22Rv1 (cell line): Measurements from ENCODE around the gene FOXO1.
"Not testable (repeated sequence)": the region's sequence is repeated elsewhere in the genome, so short reads cannot be mapped to it uniquely, and the experiment has no call there.

ENCODE experiments used
- H3K27ac ChIP-seq: fragments of 450-650 bp; 2 replicates; pipeline ENCODE4 v1.5.1; 2017
- CTCF ChIP-seq: fragments of 450-650 bp; IDR thresholded peaks from 2 replicates; pipeline ENCODE4 v1.5.1; 2017; ENCODE audit warnings: mild to moderate bottlenecking
- ZFX ChIP-seq: fragments of 450-650 bp; IDR thresholded peaks from 2 replicates; pipeline ENCODE4 v1.6.1; 2017; ENCODE audit warnings: antibody characterized with exemption, borderline replicate concordance

The FOXO1 gene

DNA sequence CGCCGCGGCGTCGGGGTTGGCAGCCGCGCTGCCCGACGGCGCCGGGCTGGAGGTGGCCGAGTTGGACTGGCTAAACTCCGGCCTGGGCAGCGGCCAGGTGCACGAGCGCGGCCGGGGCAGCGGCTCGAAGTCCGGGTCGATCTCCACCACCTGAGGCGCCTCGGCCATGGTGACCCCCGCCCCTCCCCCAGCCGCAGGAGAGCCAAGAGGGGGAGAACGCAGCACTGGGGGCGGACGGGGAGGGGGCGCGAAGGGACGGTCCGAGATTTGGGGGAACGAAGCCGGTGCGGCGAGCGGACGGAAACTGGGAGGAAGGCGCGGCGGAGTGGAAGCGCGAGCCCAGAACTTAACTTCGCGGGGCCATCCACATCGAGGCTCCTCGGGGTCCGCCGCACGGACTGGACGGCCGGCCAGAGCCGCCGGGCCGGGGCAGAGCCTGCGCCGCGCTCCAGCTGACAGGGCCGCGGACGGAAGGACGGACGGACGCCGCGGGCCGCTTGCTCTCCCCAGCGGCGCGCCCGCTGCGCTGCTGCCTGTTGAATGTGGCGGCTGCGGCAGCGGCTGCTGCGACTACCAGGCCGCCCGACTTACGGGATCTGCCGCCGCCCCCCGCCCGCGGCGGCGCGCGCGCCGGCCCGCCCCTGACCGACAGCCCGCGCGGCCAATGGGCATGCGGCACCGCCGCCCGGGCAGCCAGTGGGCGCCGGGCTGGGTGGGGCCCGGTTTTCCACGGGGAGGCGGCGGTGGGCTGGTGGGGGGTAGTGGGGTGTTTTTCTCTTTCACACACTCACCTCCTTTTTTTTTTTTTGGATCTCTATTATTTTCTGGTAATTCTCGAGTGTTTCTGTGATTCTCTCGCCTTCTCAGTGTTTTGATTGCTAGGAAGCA, at the start of gene FOXO1:
Gene FOXO1, minus strand, starts transcription at position 597 of the 888 bp plus-strand sequence. Its CDS starts 429 bp downstream, at position 168.
- TF ChIP-seq ZFX (no peak), CTCF (no peak)
- peak within 1 kb of the TSS; percentile 71 for H3K27ac ChIP-seq

- not testable (repeated sequence) for H3K27ac ChIP-seq
These were observed 48.0 kb upstream of the FOXO1 start for GRCh38 chr13:40714433-40714832.

- H3K27ac ChIP-seq: no peak overlapping the region
- no peak for TF ChIP-seq CTCF
These were observed 40.0 kb upstream of the FOXO1 start for GRCh38 chr13:40706439-40706838.

- TF ChIP-seq ZFX (no peak), CTCF (no peak)
- no peak overlapping the region for H3K27ac ChIP-seq
These were observed 31.3 kb upstream of the FOXO1 start for GRCh38 chr13:40697711-40698110.

- H3K27ac ChIP-seq: no peak overlapping the region
- TF ChIP-seq ZFX: no peak
- no peak for TF ChIP-seq CTCF
These were observed 28.0 kb upstream of the FOXO1 start for GRCh38 chr13:40694426-40694825.

GRCh38 chr13:40692946-40693345, 26.5 kb upstream of the FOXO1 start:
- no peak overlapping the region for H3K27ac ChIP-seq
- TF ChIP-seq ZFX (no peak), CTCF (no peak)

- no peak for TF ChIP-seq CTCF
- no peak for TF ChIP-seq ZFX
- no peak overlapping the region for H3K27ac ChIP-seq
These were observed 22.3 kb upstream of the FOXO1 start for GRCh38 chr13:40688781-40689180.
